ENCODE data around the gene KRTAP10-1. TPM values are rescaled to one million over a fixed set of nuclear protein-coding genes. Genes with fewer than 3 reads are reported as not detected.

KRTAP10-1 gene
- total RNA-seq, 1 donor from 2014 or later = not detected

DNA sequence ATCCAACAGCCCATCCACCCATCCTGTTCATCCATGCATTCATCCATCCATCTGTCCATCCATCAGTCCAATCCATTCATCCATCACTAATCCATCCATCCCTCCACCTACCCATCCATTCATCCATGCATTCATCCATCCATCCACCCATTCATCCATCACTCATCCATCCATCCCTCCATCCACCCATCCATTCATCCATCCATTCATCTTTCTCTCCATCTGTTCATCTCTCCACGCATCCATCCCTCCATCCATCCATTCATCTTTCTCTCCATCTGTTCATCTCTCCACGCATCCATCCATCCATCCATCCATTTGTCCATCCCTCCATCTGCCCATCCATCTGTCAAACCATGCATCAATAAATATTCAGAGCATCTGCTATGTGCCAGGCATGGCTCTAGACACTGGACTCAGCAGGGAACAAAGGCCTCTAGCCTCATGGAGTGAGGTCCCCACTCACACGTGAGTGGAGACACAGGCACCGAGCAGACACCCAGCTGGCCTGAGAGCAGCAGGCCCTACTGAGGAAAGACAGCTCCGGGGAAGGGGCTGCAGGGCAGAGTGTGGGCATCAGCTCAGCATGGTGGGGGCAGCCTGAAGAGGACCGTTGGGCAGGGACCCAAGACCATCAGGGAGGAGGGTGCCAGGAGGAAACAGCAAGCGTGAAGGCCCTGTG is 9.6 kb downstream of the KRTAP10-1 start:
- TF ChIP-seq, protein P1, sequence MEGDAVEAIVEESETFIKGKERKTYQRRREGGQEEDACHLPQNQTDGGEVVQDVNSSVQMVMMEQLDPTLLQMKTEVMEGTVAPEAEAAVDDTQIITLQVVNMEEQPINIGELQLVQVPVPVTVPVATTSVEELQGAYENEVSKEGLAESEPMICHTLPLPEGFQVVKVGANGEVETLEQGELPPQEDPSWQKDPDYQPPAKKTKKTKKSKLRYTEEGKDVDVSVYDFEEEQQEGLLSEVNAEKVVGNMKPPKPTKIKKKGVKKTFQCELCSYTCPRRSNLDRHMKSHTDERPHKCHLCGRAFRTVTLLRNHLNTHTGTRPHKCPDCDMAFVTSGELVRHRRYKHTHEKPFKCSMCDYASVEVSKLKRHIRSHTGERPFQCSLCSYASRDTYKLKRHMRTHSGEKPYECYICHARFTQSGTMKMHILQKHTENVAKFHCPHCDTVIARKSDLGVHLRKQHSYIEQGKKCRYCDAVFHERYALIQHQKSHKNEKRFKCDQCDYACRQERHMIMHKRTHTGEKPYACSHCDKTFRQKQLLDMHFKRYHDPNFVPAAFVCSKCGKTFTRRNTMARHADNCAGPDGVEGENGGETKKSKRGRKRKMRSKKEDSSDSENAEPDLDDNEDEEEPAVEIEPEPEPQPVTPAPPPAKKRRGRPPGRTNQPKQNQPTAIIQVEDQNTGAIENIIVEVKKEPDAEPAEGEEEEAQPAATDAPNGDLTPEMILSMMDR (IDR thresholded peaks at IDR 0.05) = no peak
- H3K4me1 Mint-ChIP-seq (ENCODE audit: unreplicated experiment) = no peaks in the 10 kb centered on the region
- no peaks in the 10 kb centered on the region for H3K36me3 Mint-ChIP-seq (ENCODE audit: unreplicated experiment)
- H3K27ac Mint-ChIP-seq (ENCODE audit: unreplicated experiment) = no peak overlapping the region
- DNase-seq (ENCODE audit: extremely low spot score, unreplicated experiment) = no peak
- no peaks in the 10 kb centered on the region for H3K9me3 Mint-ChIP-seq (ENCODE audit: unreplicated experiment)
- no peaks in the 10 kb centered on the region for H3K27me3 Mint-ChIP-seq (ENCODE audit: unreplicated experiment)
- H3K4me3 Mint-ChIP-seq (ENCODE audit: unreplicated experiment) = no peak overlapping the region

DNA sequence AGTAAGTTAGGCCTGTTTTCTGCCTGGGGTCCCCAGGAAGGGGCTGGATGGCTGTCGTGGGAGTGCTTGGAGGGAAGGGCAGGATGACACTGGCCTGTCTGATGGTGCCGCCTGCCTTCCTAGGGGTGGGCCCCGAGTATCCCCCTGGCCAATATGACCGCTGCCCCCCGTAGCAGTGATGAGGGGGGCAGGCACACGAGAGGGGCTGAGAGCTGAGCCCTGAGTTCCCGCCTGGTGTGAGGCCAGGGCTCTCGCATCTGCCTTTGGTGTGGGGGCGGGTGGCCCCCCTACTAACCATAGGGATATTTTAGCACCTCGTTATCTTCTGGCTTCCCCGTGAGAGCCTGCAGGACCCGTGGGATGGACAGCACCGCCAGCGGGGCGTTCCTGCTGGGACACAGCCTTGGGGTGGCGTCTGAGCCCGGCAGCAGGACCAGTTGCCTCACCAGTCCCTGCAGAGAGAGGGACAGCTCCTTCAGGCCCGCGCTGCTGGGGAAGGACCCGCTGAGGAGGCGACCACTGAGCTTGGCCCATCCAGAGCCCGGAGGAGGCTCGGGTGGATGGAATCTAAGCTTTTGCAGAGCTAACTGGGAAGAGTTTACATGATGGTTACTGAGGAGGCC is 10.4 kb downstream of the KRTAP10-1 start:
- H3K27me3 Mint-ChIP-seq (ENCODE audit: unreplicated experiment) = no peaks in the 10 kb centered on the region
- H3K4me1 Mint-ChIP-seq (ENCODE audit: unreplicated experiment) = no peaks in the 10 kb centered on the region
- TF ChIP-seq, protein P1 (IDR thresholded peaks at IDR 0.05) = no peak
- DNase-seq (ENCODE audit: extremely low spot score, unreplicated experiment) = no peak
- H3K27ac Mint-ChIP-seq (ENCODE audit: unreplicated experiment) = no peak overlapping the region
- H3K36me3 Mint-ChIP-seq (ENCODE audit: unreplicated experiment) = no peaks in the 10 kb centered on the region
- H3K4me3 Mint-ChIP-seq (ENCODE audit: unreplicated experiment) = no peak overlapping the region
- no peaks in the 10 kb centered on the region for H3K9me3 Mint-ChIP-seq (ENCODE audit: unreplicated experiment)

DNA sequence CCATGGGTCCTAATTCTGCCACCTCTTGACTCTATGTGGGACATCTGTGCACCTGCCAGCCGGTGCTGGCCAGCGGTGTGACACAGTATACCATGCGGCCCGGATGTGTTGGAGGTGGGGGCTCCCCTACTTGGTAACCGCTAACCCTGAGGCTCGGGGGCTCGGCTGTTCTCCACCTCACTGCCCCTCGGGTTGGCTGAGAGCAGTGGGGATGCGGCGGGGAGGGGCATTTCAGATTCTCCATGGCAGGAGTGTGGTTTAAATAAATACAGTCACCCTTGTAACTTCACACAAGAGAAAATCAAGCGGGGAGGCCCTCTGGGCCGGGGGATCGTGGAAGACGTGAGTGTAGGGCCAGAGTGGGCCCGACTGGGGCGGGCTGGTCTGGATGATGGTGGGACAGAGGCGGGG is 11.0 kb downstream of the KRTAP10-1 start:
- H3K36me3 Mint-ChIP-seq (ENCODE audit: unreplicated experiment) = no peaks in the 10 kb centered on the region
- no peaks in the 10 kb centered on the region for H3K9me3 Mint-ChIP-seq (ENCODE audit: unreplicated experiment)
- TF ChIP-seq, protein P1 (IDR thresholded peaks at IDR 0.05) = no peak
- H3K27me3 Mint-ChIP-seq (ENCODE audit: unreplicated experiment) = no peaks in the 10 kb centered on the region
- no peak overlapping the region for H3K27ac Mint-ChIP-seq (ENCODE audit: unreplicated experiment)
- no peaks in the 10 kb centered on the region for H3K4me1 Mint-ChIP-seq (ENCODE audit: unreplicated experiment)
- no peak for DNase-seq (ENCODE audit: extremely low spot score, unreplicated experiment)
- H3K4me3 Mint-ChIP-seq (ENCODE audit: unreplicated experiment) = no peak overlapping the region

DNA sequence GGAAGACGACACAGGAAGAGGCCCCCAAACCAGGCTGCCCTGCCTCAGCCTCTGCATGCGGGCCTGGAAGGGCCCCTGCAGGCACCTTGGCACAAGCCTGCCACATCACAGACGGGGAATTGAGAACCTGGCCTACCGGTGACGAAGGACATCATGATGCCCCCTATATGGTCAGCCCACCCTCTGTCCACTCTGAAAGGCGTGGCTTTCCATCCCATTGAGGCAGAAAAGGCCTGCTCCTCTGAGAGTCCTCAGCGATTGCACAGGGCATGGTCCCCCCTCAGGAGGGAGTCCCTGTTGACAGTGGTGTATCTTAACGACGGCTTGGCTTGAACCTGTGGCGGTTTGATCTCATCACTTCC is 11.4 kb downstream of the KRTAP10-1 start:
- no peak overlapping the region for H3K27ac Mint-ChIP-seq (ENCODE audit: unreplicated experiment)
- H3K36me3 Mint-ChIP-seq (ENCODE audit: unreplicated experiment) = no peaks in the 10 kb centered on the region
- H3K27me3 Mint-ChIP-seq (ENCODE audit: unreplicated experiment) = no peaks in the 10 kb centered on the region
- no peaks in the 10 kb centered on the region for H3K4me1 Mint-ChIP-seq (ENCODE audit: unreplicated experiment)
- TF ChIP-seq, protein P1 (IDR thresholded peaks at IDR 0.05) = no peak
- no peak overlapping the region for H3K4me3 Mint-ChIP-seq (ENCODE audit: unreplicated experiment)
- DNase-seq (ENCODE audit: extremely low spot score, unreplicated experiment) = no peak
- H3K9me3 Mint-ChIP-seq (ENCODE audit: unreplicated experiment) = no peaks in the 10 kb centered on the region

DNA sequence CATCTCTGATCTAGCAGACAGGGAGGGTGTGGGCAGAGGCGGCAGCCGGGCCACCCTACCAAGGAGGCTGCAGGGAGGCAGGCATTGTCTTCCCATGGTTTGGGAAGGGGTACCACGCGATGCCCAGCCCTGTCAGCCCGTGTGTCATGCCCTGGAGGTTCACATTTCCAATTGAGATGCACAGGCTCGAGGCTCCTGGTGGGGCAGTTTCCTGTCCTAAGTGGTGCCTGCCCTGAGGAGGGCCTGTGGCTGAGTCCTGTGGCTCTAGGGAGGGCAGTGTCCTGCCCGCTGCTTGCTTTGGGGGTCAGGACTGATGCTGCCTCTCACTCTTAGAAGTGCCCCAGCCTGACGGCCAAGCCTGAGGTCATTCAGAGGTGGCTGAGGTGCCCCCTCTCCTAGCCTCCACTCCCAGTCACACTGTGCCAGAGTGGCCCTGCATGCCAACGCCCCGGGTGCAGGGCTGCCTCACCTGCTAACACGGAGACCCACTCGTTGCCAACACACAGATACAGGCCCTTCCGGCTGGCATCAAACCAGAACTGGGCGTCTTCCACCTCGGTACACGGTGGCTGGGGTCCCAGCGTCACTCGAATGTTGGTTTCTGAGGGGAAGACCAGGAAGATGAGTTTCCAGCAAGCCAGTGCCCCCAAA is 11.9 kb downstream of the KRTAP10-1 start:
- no peaks in the 10 kb centered on the region for H3K4me1 Mint-ChIP-seq (ENCODE audit: unreplicated experiment)
- TF ChIP-seq, protein P1 (IDR thresholded peaks at IDR 0.05) = no peak
- no peaks in the 10 kb centered on the region for H3K36me3 Mint-ChIP-seq (ENCODE audit: unreplicated experiment)
- H3K9me3 Mint-ChIP-seq (ENCODE audit: unreplicated experiment) = no peaks in the 10 kb centered on the region
- H3K27ac Mint-ChIP-seq (ENCODE audit: unreplicated experiment) = no peak overlapping the region
- H3K27me3 Mint-ChIP-seq (ENCODE audit: unreplicated experiment) = no peaks in the 10 kb centered on the region
- DNase-seq (ENCODE audit: extremely low spot score, unreplicated experiment) = no peak
- no peak overlapping the region for H3K4me3 Mint-ChIP-seq (ENCODE audit: unreplicated experiment)
